ENCODE data around the gene NR5A1.
A peak's percentile ranks its signal among the peaks of the same experiment; 100 is the strongest.

DNA sequence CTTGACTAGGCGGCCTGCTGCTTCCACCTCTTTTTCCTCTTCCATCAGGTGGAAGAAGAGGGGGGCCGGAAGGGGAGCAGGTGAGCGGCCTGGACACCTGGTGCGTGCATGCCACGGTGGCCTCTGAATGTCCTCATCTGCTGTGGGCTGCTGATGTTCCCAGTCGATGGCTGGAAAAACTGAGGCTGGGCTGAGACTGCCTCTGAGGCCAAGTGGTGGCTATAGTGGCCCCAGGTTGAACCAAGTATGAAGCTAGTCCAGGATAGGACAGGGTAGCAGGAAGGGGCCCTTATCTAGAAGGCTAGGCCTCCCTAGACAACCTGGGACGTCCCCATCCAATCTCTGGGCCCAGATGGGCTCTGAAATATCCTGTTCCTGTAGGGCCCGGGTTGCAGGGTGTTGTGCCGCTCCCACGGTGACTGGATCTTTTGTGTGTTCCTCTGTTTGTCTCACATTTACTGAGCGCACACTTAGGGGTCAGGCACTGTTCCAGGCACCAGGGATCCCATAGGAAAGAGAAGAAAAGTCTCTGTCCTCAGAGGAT lies 753 bp upstream of the NR5A1 start:
- TF ChIP-seq, protein P1, sequence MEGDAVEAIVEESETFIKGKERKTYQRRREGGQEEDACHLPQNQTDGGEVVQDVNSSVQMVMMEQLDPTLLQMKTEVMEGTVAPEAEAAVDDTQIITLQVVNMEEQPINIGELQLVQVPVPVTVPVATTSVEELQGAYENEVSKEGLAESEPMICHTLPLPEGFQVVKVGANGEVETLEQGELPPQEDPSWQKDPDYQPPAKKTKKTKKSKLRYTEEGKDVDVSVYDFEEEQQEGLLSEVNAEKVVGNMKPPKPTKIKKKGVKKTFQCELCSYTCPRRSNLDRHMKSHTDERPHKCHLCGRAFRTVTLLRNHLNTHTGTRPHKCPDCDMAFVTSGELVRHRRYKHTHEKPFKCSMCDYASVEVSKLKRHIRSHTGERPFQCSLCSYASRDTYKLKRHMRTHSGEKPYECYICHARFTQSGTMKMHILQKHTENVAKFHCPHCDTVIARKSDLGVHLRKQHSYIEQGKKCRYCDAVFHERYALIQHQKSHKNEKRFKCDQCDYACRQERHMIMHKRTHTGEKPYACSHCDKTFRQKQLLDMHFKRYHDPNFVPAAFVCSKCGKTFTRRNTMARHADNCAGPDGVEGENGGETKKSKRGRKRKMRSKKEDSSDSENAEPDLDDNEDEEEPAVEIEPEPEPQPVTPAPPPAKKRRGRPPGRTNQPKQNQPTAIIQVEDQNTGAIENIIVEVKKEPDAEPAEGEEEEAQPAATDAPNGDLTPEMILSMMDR (CRISPR knock-in tag; IDR thresholded peaks at IDR 0.05) = no peak
- TF ChIP-seq BRCA1 (CRISPR knock-in tag; IDR thresholded peaks at IDR 0.05) (no peak), TAF1 (CRISPR knock-in tag; IDR thresholded peaks at IDR 0.05) (no peak), RAD21 (CRISPR knock-in tag; IDR thresholded peaks at IDR 0.05) (no peak), THAP11 (CRISPR knock-in tag; IDR thresholded peaks at IDR 0.05) (no peak), SIN3B (IDR thresholded peaks at IDR 0.05; ENCODE audit: low read length) (no peak), ZNF768 (CRISPR knock-in tag; IDR thresholded peaks at IDR 0.05) (no peak), ZNF256 (CRISPR knock-in tag; conservative IDR thresholded peaks at IDR 0.05) (no peak), TMF1 (CRISPR knock-in tag; IDR thresholded peaks at IDR 0.05; ENCODE audit: low read depth) (no peak), ZZZ3 (CRISPR knock-in tag; IDR thresholded peaks at IDR 0.05; ENCODE audit: borderline replicate concordance) (no peak)
- TF ChIP-seq, protein P2, sequence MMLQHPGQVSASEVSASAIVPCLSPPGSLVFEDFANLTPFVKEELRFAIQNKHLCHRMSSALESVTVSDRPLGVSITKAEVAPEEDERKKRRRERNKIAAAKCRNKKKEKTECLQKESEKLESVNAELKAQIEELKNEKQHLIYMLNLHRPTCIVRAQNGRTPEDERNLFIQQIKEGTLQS (CRISPR knock-in tag; IDR thresholded peaks at IDR 0.05) = no peak
- TF ChIP-seq, protein P3, sequence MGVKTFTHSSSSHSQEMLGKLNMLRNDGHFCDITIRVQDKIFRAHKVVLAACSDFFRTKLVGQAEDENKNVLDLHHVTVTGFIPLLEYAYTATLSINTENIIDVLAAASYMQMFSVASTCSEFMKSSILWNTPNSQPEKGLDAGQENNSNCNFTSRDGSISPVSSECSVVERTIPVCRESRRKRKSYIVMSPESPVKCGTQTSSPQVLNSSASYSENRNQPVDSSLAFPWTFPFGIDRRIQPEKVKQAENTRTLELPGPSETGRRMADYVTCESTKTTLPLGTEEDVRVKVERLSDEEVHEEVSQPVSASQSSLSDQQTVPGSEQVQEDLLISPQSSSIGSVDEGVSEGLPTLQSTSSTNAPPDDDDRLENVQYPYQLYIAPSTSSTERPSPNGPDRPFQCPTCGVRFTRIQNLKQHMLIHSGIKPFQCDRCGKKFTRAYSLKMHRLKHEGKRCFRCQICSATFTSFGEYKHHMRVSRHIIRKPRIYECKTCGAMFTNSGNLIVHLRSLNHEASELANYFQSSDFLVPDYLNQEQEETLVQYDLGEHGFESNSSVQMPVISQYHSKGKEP (CRISPR knock-in tag; IDR thresholded peaks at IDR 0.05) = no peak
- TF ChIP-seq, protein P4, sequence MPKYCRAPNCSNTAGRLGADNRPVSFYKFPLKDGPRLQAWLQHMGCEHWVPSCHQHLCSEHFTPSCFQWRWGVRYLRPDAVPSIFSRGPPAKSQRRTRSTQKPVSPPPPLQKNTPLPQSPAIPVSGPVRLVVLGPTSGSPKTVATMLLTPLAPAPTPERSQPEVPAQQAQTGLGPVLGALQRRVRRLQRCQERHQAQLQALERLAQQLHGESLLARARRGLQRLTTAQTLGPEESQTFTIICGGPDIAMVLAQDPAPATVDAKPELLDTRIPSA (CRISPR knock-in tag; IDR thresholded peaks at IDR 0.05; ENCODE audit: borderline replicate concordance) = 0 out of 2 replicates have a peak, but pooled peaks have one; percentile 34
- TF ChIP-seq, protein P5, sequence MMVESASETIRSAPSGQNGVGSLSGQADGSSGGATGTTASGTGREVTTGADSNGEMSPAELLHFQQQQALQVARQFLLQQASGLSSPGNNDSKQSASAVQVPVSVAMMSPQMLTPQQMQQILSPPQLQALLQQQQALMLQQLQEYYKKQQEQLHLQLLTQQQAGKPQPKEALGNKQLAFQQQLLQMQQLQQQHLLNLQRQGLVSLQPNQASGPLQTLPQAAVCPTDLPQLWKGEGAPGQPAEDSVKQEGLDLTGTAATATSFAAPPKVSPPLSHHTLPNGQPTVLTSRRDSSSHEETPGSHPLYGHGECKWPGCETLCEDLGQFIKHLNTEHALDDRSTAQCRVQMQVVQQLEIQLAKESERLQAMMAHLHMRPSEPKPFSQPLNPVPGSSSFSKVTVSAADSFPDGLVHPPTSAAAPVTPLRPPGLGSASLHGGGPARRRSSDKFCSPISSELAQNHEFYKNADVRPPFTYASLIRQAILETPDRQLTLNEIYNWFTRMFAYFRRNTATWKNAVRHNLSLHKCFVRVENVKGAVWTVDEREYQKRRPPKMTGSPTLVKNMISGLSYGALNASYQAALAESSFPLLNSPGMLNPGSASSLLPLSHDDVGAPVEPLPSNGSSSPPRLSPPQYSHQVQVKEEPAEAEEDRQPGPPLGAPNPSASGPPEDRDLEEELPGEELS (CRISPR knock-in tag; IDR thresholded peaks at IDR 0.05) = no peak
